ENCODE data around the gene PROCR.

DNA sequence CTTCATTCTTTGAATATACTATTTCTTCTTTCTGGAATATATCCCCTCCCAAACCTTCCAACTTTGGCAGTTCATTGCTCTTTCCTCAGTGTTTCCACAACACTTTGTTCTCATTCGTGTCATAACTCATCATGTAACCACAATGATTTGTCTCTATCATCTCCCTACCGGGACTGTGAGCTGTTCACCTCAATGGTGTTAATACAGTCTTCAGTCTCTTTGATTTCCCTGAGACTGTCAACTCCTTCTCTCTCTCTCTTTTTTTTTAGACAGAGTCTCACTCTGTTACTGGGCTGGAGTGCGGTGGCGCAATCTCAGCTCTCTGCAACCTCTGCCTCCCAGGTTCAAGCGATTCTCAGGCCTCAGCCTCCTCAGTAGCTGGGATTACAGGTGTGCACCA is 52.1 kb downstream of the PROCR start:
- TF ChIP-seq, protein P1, sequence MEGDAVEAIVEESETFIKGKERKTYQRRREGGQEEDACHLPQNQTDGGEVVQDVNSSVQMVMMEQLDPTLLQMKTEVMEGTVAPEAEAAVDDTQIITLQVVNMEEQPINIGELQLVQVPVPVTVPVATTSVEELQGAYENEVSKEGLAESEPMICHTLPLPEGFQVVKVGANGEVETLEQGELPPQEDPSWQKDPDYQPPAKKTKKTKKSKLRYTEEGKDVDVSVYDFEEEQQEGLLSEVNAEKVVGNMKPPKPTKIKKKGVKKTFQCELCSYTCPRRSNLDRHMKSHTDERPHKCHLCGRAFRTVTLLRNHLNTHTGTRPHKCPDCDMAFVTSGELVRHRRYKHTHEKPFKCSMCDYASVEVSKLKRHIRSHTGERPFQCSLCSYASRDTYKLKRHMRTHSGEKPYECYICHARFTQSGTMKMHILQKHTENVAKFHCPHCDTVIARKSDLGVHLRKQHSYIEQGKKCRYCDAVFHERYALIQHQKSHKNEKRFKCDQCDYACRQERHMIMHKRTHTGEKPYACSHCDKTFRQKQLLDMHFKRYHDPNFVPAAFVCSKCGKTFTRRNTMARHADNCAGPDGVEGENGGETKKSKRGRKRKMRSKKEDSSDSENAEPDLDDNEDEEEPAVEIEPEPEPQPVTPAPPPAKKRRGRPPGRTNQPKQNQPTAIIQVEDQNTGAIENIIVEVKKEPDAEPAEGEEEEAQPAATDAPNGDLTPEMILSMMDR (conservative IDR thresholded peaks at IDR 0.05; ENCODE audit: low read length), result no peak
- TF ChIP-seq EZH2phosphoT487 (IDR thresholded peaks at IDR 0.05; ENCODE audit: borderline replicate concordance, low read depth, low read length), result no peak
